ENCODE data around the gene TMEM170A. TPM values are rescaled to one million over a fixed set of nuclear protein-coding genes. Genes with fewer than 3 reads are reported as not detected.

TMEM170A gene
- total and polyA plus RNA-seq, 7 donors, result 12.7 to 24.5 (median 15.9) TPM

- no peak overlapping the region for H3K4me3 ChIP-seq
- intact Hi-C loops (cut with DNase I), result no loop called here
- no peak overlapping the region for H3K27ac ChIP-seq
- H3K4me1 ChIP-seq, result peaks cover 0 to 12% (median 10%) of the 10 kb centered on the region in 4 donors
- H3K9me3 ChIP-seq, result no peaks in the 10 kb centered on the region
- 56 to 77% methylated on average over 1 of the region's 1 CpG for WGBS, 2 donors
- no peak for DNase-seq
- TF ChIP-seq CTCF (IDR thresholded peaks at IDR 0.05) (no peak), POLR2A (IDR thresholded peaks at IDR 0.05) (no peak), POLR2AphosphoS5 (IDR thresholded peaks at IDR 0.05) (no peak), EP300 (IDR thresholded peaks at IDR 0.05) (no peak)
- peaks cover 0 to 20% (median 3%) of the 10 kb centered on the region in 4 donors for H3K36me3 ChIP-seq
- H3K27me3 ChIP-seq, result no peaks in the 10 kb centered on the region
Measured at GRCh38 chr16:75398333-75398732, 66.2 kb downstream of the TMEM170A start.

GRCh38 chr16:75394941-75395340 is 69.5 kb downstream of the TMEM170A start:
- WGBS, 2 donors, result 79 to 88% methylated on average over 5 of the region's 5 CpGs
- Histone ChIP-seq H3K4me1 (no peaks in the 10 kb centered on the region), H3K27ac (no peak overlapping the region), H3K9me3 (no peaks in the 10 kb centered on the region), H3K4me3 (no peak overlapping the region), H3K36me3 (peaks cover 0 to 48% (median 12%) of the 10 kb centered on the region in 4 donors), H3K27me3 (no peaks in the 10 kb centered on the region)
- no peak for DNase-seq
- intact Hi-C loops (cut with DNase I), result no loop called here
- TF ChIP-seq POLR2AphosphoS5 (IDR thresholded peaks at IDR 0.05), result no peak
- TF ChIP-seq POLR2A (IDR thresholded peaks at IDR 0.05), result no peak
- no peak for TF ChIP-seq EP300 (IDR thresholded peaks at IDR 0.05)
- no peak for TF ChIP-seq CTCF (IDR thresholded peaks at IDR 0.05)

Small RNAs within 50 kb of the gene (small RNA-seq; reads per million reads assigned to genes)
- 0 reads per million in 3 donors for gene RF00598

Other genes with a start within 250 kb of the TMEM170A start
- not detected for gene CTRB1, start 245.7 kb downstream of the TMEM170A start, total RNA-seq
- 10 to 100 TPM in 1 of 3 donors, under 1 TPM in 1, not detected in 1; 0.48 to 16.8 TPM for gene CTRB1, start 245.7 kb downstream of the TMEM170A start, polyA plus RNA-seq
- gene BCAR1, start 213.1 kb downstream of the TMEM170A start, total RNA-seq, result 10 to 100 TPM; 21.7 to 42.9 (median 32.4) TPM
- gene BCAR1, start 213.1 kb downstream of the TMEM170A start, polyA plus RNA-seq, result 10 to 100 TPM; 45.0 to 82.3 (median 72.6) TPM
- 10 to 100 TPM; 42.1 to 61.1 (median 48.2) TPM for gene CFDP1, start 31.2 kb downstream of the TMEM170A start, total RNA-seq
- 100 to 1,000 TPM; 102 to 382 (median 295) TPM for gene CFDP1, start 31.2 kb downstream of the TMEM170A start, polyA plus RNA-seq
- gene CHST6, start 30.8 kb upstream of the TMEM170A start, total RNA-seq, result 1 to 10 TPM in 3 of 4 donors, under 1 TPM in 1; 0.49 to 2.5 (median 1.6) TPM
- 1 to 10 TPM in 1 of 3 donors, under 1 TPM in 2; under 0.01 to 2.2 (median 0.23) TPM for gene CHST6, start 30.8 kb upstream of the TMEM170A start, polyA plus RNA-seq
- under 1 TPM in 1 of 4 donors, not detected in 3; 0.41 TPM for gene CHST5, start 71.4 kb upstream of the TMEM170A start, total RNA-seq
- gene CHST5, start 71.4 kb upstream of the TMEM170A start, polyA plus RNA-seq, result 10 to 100 TPM; 13.9 to 18.3 (median 16.2) TPM
- 1 to 10 TPM; 3.5 to 8.8 (median 5.9) TPM for gene TMEM231, start 91.6 kb upstream of the TMEM170A start, total RNA-seq
- gene TMEM231, start 91.6 kb upstream of the TMEM170A start, polyA plus RNA-seq, result 1 to 10 TPM; 1.2 to 4.3 (median 1.6) TPM
- 100 to 1,000 TPM in 2 of 4 donors, 10 to 100 TPM in 2; 91.4 to 136 (median 108) TPM for gene GABARAPL2, start 101.7 kb upstream of the TMEM170A start, total RNA-seq
- 100 to 1,000 TPM; 118 to 300 (median 258) TPM for gene GABARAPL2, start 101.7 kb upstream of the TMEM170A start, polyA plus RNA-seq
- 10 to 100 TPM; 21.7 to 38.5 (median 28.8) TPM for gene ADAT1, start 158.6 kb upstream of the TMEM170A start, total RNA-seq
- gene ADAT1, start 158.6 kb upstream of the TMEM170A start, polyA plus RNA-seq, result 10 to 100 TPM; 10.2 to 23.5 (median 14.8) TPM
- 100 to 1,000 TPM in 3 of 4 donors, 10 to 100 TPM in 1; 98.3 to 113 (median 111) TPM for gene KARS1, start 183.0 kb upstream of the TMEM170A start, total RNA-seq
- 100 to 1,000 TPM in 1 of 3 donors, 10 to 100 TPM in 2; 77.0 to 131 (median 77.5) TPM for gene KARS1, start 183.0 kb upstream of the TMEM170A start, polyA plus RNA-seq
- 10 to 100 TPM; 49.0 to 76.0 (median 65.5) TPM for gene TERF2IP, start 183.1 kb upstream of the TMEM170A start, total RNA-seq
- 10 to 100 TPM; 26.6 to 38.4 (median 33.6) TPM for gene TERF2IP, start 183.1 kb upstream of the TMEM170A start, polyA plus RNA-seq
- gene CPHXL2, start 212.3 kb upstream of the TMEM170A start, total RNA-seq, result not detected
- not detected for gene CPHXL2, start 212.3 kb upstream of the TMEM170A start, polyA plus RNA-seq
- gene DUXB, start 236.8 kb upstream of the TMEM170A start, total RNA-seq, result not detected
- not detected for gene DUXB, start 236.8 kb upstream of the TMEM170A start, polyA plus RNA-seq